Measurements from ENCODE around the gene ZNF521.

DNA sequence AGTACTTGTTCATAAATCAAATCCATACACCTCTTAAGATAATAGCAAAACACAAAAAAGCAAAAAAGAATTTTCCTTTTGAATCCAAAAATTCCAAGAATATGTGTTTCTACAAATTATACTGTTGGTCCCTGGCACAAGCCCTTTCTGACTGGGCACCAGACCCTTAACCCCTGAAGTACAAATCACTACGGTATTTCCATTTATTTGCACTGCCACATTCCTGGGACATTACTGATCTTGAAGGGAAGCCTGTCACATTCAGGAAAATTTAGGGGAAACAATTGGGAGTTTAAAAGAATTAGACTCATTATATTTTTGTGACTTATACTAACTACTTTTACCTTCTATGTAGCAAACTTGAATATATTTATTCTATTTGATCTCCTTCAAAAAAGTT lies 98.8 kb downstream of the ZNF521 start:
- TF ChIP-seq CBFB (CRISPR knock-in tag; IDR thresholded peaks at IDR 0.05): no peak
- no peak for TF ChIP-seq MXI1 (IDR thresholded peaks at IDR 0.05; ENCODE audit: borderline replicate concordance, low read depth, low read length)
- TF ChIP-seq ZNF768 (CRISPR knock-in tag; IDR thresholded peaks at IDR 0.05): no peak
- no peak for TF ChIP-seq POLR2A (IDR thresholded peaks at IDR 0.05; ENCODE audit: insufficient read depth in 1 of 2, low read depth in 2 of 2, low read length in 2 of 2)
- no peak for TF ChIP-seq HIVEP1 (CRISPR knock-in tag; IDR thresholded peaks at IDR 0.05)
- TF ChIP-seq ZNF225 (CRISPR knock-in tag; IDR thresholded peaks at IDR 0.05): no peak
- TF ChIP-seq, protein P1, sequence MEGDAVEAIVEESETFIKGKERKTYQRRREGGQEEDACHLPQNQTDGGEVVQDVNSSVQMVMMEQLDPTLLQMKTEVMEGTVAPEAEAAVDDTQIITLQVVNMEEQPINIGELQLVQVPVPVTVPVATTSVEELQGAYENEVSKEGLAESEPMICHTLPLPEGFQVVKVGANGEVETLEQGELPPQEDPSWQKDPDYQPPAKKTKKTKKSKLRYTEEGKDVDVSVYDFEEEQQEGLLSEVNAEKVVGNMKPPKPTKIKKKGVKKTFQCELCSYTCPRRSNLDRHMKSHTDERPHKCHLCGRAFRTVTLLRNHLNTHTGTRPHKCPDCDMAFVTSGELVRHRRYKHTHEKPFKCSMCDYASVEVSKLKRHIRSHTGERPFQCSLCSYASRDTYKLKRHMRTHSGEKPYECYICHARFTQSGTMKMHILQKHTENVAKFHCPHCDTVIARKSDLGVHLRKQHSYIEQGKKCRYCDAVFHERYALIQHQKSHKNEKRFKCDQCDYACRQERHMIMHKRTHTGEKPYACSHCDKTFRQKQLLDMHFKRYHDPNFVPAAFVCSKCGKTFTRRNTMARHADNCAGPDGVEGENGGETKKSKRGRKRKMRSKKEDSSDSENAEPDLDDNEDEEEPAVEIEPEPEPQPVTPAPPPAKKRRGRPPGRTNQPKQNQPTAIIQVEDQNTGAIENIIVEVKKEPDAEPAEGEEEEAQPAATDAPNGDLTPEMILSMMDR (CRISPR knock-in tag; IDR thresholded peaks at IDR 0.05): no peak
- no peak for TF ChIP-seq HDAC1 (CRISPR knock-in tag; IDR thresholded peaks at IDR 0.05)
